ENCODE measurements around the gene COX17.

Gene COX17

GRCh38 chr3:119643528-119643927 lies 33.7 kb downstream of the COX17 start:
- peak; percentile 53 for DNase-seq

- DNase-seq, result peak; percentile 47
Observed at GRCh38 chr3:119642746-119643473, 34.3 kb downstream of the COX17 start.

- no peak for DNase-seq
Observed at GRCh38 chr3:119641416-119641815, 35.8 kb downstream of the COX17 start.

- DNase-seq, result peak; percentile 76
Observed at GRCh38 chr3:119639494-119640350, 37.5 kb downstream of the COX17 start.

GRCh38 chr3:119637679-119638477 lies 39.3 kb downstream of the COX17 start:
- peak; percentile 94 for DNase-seq

GRCh38 chr3:119636891-119637611 lies 40.2 kb downstream of the COX17 start:
- DNase-seq, result peak; percentile 41

GRCh38 chr3:119636249-119636648 lies 41.0 kb downstream of the COX17 start:
- peak; percentile 75 for DNase-seq

GRCh38 chr3:119635719-119636118 lies 41.5 kb downstream of the COX17 start:
- no peak for DNase-seq

GRCh38 chr3:119632829-119633228 lies 44.4 kb downstream of the COX17 start:
- no peak for DNase-seq

GRCh38 chr3:119632216-119632615 lies 45.0 kb downstream of the COX17 start:
- DNase-seq, result peak; percentile 47

GRCh38 chr3:119631516-119631915 lies 45.7 kb downstream of the COX17 start:
- no peak for DNase-seq

- no peak for DNase-seq
Observed at GRCh38 chr3:119630880-119631329, 46.3 kb downstream of the COX17 start.

- peak; percentile 89 for DNase-seq
Observed at GRCh38 chr3:119630128-119630879, 46.9 kb downstream of the COX17 start.

GRCh38 chr3:119628816-119629445 lies 48.3 kb downstream of the COX17 start:
- DNase-seq, result peak; percentile 92

GRCh38 chr3:119628390-119628789 lies 48.8 kb downstream of the COX17 start:
- peak; percentile 66 for DNase-seq

- peak; percentile 85 for DNase-seq
Observed at GRCh38 chr3:119627461-119627860, 49.7 kb downstream of the COX17 start.

GRCh38 chr3:119626196-119626595 lies 51.0 kb downstream of the COX17 start:
- DNase-seq, result peak; percentile 54

- DNase-seq, result no peak
Observed at GRCh38 chr3:119625451-119626153, 51.6 kb downstream of the COX17 start.

GRCh38 chr3:119624002-119624720 lies 53.0 kb downstream of the COX17 start:
- DNase-seq, result peak; percentile 37

- DNase-seq, result no peak
Observed at GRCh38 chr3:119620899-119621298, 56.3 kb downstream of the COX17 start.

All from suppressor macrophage treated with lipopolysaccharide for 4 hours (primary cell).